ENCODE data around the gene HPN. TPM values are rescaled to one million over a fixed set of nuclear protein-coding genes. Genes with fewer than 3 reads are reported as not detected.

The HPN gene
- total RNA-seq, 2 donors from 2014 or later: 2.5 to 7.2 TPM

DNA sequence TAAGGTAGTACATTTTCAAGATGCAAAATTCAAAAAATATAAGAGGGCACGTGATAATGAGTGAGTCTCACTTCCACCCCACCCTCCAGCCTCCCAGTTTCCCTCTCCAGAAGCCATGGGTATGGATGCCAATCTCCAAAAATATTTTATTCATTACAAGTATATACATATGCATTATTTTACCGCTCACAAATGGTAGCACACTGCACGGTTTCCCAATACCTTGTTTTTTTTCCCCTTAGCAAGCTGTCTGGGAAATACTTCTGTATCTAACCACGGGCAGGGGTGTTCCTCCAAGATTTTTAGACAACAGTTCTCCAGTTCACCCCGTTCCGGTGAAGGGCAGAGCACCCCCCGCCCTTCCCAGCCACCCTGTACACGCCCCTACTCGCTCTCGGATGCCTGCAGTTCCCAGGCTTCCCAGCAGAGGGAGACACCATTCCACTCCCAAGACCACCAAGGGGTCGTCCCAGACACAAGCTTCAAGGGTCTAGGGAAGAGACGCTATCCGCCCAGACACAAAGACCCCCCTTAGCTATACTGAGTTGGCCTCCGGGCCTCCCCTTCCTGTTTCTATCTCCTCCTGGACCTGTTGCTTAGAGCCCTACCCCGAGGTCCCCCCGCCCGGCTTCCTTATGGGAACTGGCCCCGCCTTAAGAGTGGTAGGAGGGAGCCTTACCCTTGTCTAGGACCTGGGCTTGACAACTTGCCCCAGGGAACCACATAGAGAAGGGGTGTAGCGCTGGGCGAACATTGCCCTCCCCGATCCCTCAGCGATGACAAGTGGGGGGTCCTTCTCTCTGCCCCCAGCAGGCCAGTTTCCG is 73.0 kb downstream of the HPN start:
- peak; percentile 97 to 98 for TF ChIP-seq CTCF (IDR thresholded peaks at IDR 0.05)
- Histone ChIP-seq H3K27me3 (no peaks in the 10 kb centered on the region), H3K36me3 (no peaks in the 10 kb centered on the region), H3K4me3 (peak overlapping the region; percentile 27 to 39), H3K4me1 (peaks cover 0 to 12% of the 10 kb centered on the region in 2 donors), H3K9me3 (no peaks in the 10 kb centered on the region), H3K27ac (peak overlapping the region in 1 of 2 donors; percentile 15)
- DNase-seq (ENCODE audit: low spot score): no peak

- H3K9me3 ChIP-seq: no peaks in the 10 kb centered on the region
- H3K36me3 ChIP-seq: no peaks in the 10 kb centered on the region
- peaks cover 0 to 12% of the 10 kb centered on the region in 2 donors for H3K4me1 ChIP-seq
- peak within 1 kb of the TSS in 1 of 2 donors; percentile 15 for H3K27ac ChIP-seq
- TF ChIP-seq CTCF (IDR thresholded peaks at IDR 0.05): no peak
- peak within 1 kb of the TSS; percentile 27 to 39 for H3K4me3 ChIP-seq
- H3K27me3 ChIP-seq: no peaks in the 10 kb centered on the region
- no peak for DNase-seq (ENCODE audit: low spot score)
Observed at GRCh38 chr19:35115177-35115951, 73.8 kb downstream of the HPN start, which contains the start of gene FXYD3. FXYD3 (plus strand) TSS chr19:35115823; CDS start chr19:35119377, 3,554 bp downstream.

Other genes with a start within 250 kb of the HPN start
- 1 to 10 TPM; 1.5 to 1.7 TPM for gene ZNF30, start 114.8 kb upstream of the HPN start, total RNA-seq
- 1 to 10 TPM; 4.4 to 5.9 TPM for gene ZNF792, start 77.5 kb upstream of the HPN start, total RNA-seq
- 10 to 100 TPM; 29.6 to 37.7 TPM for gene GRAMD1A, start 41.4 kb upstream of the HPN start, total RNA-seq
- 100 to 1,000 TPM in 1 of 2 donors, 10 to 100 TPM in 1; 57.3 to 119 TPM for gene SCN1B, start 11.3 kb upstream of the HPN start, total RNA-seq
- 1 to 10 TPM in 1 of 2 donors, under 1 TPM in 1; 0.98 to 1.6 TPM for gene FXYD3, start 74.1 kb downstream of the HPN start, total RNA-seq
- gene LGI4, start 93.3 kb downstream of the HPN start, total RNA-seq: 10 to 100 TPM; 10.9 to 42.5 TPM
- gene FXYD1, start 97.1 kb downstream of the HPN start, total RNA-seq: 100 to 1,000 TPM; 166 to 175 TPM
- not detected for gene FXYD7, start 101.5 kb downstream of the HPN start, total RNA-seq
- 10 to 100 TPM; 31.3 to 77.7 TPM for gene FXYD5, start 113.0 kb downstream of the HPN start, total RNA-seq
- gene FAM187B, start 187.0 kb downstream of the HPN start, total RNA-seq: not detected
- gene LSR, start 207.3 kb downstream of the HPN start, total RNA-seq: 10 to 100 TPM in 1 of 2 donors, 1 to 10 TPM in 1; 7.6 to 20.1 TPM
- gene USF2, start 227.2 kb downstream of the HPN start, total RNA-seq: 100 to 1,000 TPM; 130 to 180 TPM
- 100 to 1,000 TPM in 1 of 2 donors, not detected in 1; 146 TPM for gene HAMP, start 240.8 kb downstream of the HPN start, total RNA-seq